ENCODE measurements around the gene ARFIP1. TPM values are rescaled to one million over a fixed set of nuclear protein-coding genes. Genes with fewer than 3 reads are reported as not detected.

Gene ARFIP1
- total RNA-seq, 1 experiment from 2014 or later: 32.7 TPM

GRCh38 chr4:152943672-152944071 is 163.9 kb downstream of the ARFIP1 start:
- ATAC-seq (no peak), DNase-seq (ENCODE audit: low read depth, low spot score) (no peak)
- RAD21 ChIA-PET (ENCODE audit: low non-redundant PET in 1 of 2, low total read pairs in 2 of 2, uncharacterized antibody in 2 of 2, unreplicated experiment in 2 of 2): no interaction called here
- H3K79me2 ChIP-seq (ENCODE audit: insufficient read depth, low read length): no peaks in the 10 kb centered on the region
- H3K36me3 ChIP-seq (ENCODE audit: control insufficient read depth in 1 of 2, insufficient read depth in 2 of 2, low read length in 2 of 2): no peaks in the 10 kb centered on the region
- H3K27me3 ChIP-seq (ENCODE audit: insufficient read depth, low read length): peaks cover 10% of the 10 kb centered on the region; the same call in 1 of the 2 replicates
- H3K4me3 ChIP-seq (replicated peaks in 1 of 2; ENCODE audit: low read depth in 1 of 2, low read length in 2 of 2): no peak overlapping the region
- BruUV-seq (replicated peaks): no TSS peak
- H3K9ac ChIP-seq (ENCODE audit: low read length): no peak overlapping the region
- H4K20me1 ChIP-seq (ENCODE audit: insufficient read depth): no peaks in the 10 kb centered on the region
- H2AFZ ChIP-seq (ENCODE audit: low read depth, low read length, poor library complexity, severe bottlenecking): no peak overlapping the region
- POLR2A ChIA-PET: no interaction called here
- H3K9me3 ChIP-seq (ENCODE audit: control insufficient read depth in 1 of 2, insufficient read depth in 1 of 2, low read depth in 1 of 2, low read length in 2 of 2): no peaks in the 10 kb centered on the region
- CTCF ChIA-PET: no interaction called here
- TF ChIP-seq EGR1 (IDR thresholded peaks at IDR 0.05; ENCODE audit: low read depth) (no peak), EZH2phosphoT487 (IDR thresholded peaks at IDR 0.05; ENCODE audit: borderline replicate concordance) (no peak), ELF1 (IDR thresholded peaks at IDR 0.05; ENCODE audit: borderline replicate concordance, low read depth) (no peak), FOSL1 (IDR thresholded peaks at IDR 0.05; ENCODE audit: low read depth) (no peak), CBX3 (IDR thresholded peaks at IDR 0.05; ENCODE audit: low read depth) (no peak), ZBTB33 (IDR thresholded peaks at IDR 0.05; ENCODE audit: extremely low read depth, insufficient replicate concordance, low read length) (no peak), SIN3A (IDR thresholded peaks at IDR 0.05; ENCODE audit: low read depth) (no peak), SP1 (IDR thresholded peaks at IDR 0.05; ENCODE audit: low read depth) (no peak), CEBPB (IDR thresholded peaks at IDR 0.05; ENCODE audit: low read depth) (no peak), ZNF274 (IDR thresholded peaks at IDR 0.05; ENCODE audit: low read depth, low read length) (no peak), YY1 (IDR thresholded peaks at IDR 0.05; ENCODE audit: extremely low read depth, insufficient replicate concordance, low read depth, low read length) (no peak), POLR2A (IDR thresholded peaks at IDR 0.05; ENCODE audit: borderline replicate concordance, extremely low read depth, insufficient read depth, insufficient read length) (no peak), EZH2 (IDR thresholded peaks at IDR 0.05) (no peak), SRF (IDR thresholded peaks at IDR 0.05; ENCODE audit: low read depth) (no peak)
- H3K27ac ChIP-seq (ENCODE audit: low read depth, low read length): no peak overlapping the region
- H3K9me2 ChIP-seq (ENCODE audit: insufficient read depth): no peaks in the 10 kb centered on the region
- no peak overlapping the region for H3K4me2 ChIP-seq (ENCODE audit: low read length)
- intact Hi-C loops (cut with micrococcal nuclease): no loop called here
- H3K4me1 ChIP-seq (ENCODE audit: control insufficient read depth in 1 of 2, insufficient read depth in 2 of 2, low read length in 2 of 2): no peaks in the 10 kb centered on the region
